ENCODE measurements around the gene SLIT3. TPM values are rescaled to one million over a fixed set of nuclear protein-coding genes. Genes with fewer than 3 reads are reported as not detected.

The SLIT3 gene
- total and polyA plus RNA-seq, 2 donors from 2014 or later: 14.5 to 54.1 TPM

GRCh38 chr5:169062690-169063089 lies 238.2 kb downstream of the SLIT3 start:
- Histone ChIP-seq H3K27ac (ENCODE audit: low read depth in 2 of 2, low read length in 2 of 2) (no peak overlapping the region), H3K9me3 (ENCODE audit: control insufficient read depth in 2 of 3, insufficient read depth in 1 of 3, low read length in 3 of 3) (no peaks in the 10 kb centered on the region), H3K9ac (ENCODE audit: low read length in 3 of 3) (no peak overlapping the region), H3K4me3 (ENCODE audit: low read length in 3 of 3) (no peak overlapping the region), H3K36me3 (ENCODE audit: control insufficient read depth in 2 of 3, insufficient read depth in 3 of 3, low read length in 3 of 3) (no peaks in the 10 kb centered on the region), H3K27me3 (ENCODE audit: control insufficient read depth, insufficient read depth, low read length) (no peaks in the 10 kb centered on the region), H3K4me1 (ENCODE audit: control insufficient read depth in 2 of 3, insufficient read depth in 2 of 3, low read depth in 1 of 3, low read length in 3 of 3) (peaks cover 12 to 19% (median 16%) of the 10 kb centered on the region in 3 donors)
- TF ChIP-seq CTCF (IDR thresholded peaks at IDR 0.05; ENCODE audit: borderline replicate concordance, extremely low read depth, insufficient read depth): no peak
- intact Hi-C loops (cut with DNase I): loop anchor here (10.0 kb wide), 1 partner anchor 48 kb away; no protein-coding TSS in a partner anchor
- FAIRE-seq: no peak
- DNase-seq: no peak

DNA sequence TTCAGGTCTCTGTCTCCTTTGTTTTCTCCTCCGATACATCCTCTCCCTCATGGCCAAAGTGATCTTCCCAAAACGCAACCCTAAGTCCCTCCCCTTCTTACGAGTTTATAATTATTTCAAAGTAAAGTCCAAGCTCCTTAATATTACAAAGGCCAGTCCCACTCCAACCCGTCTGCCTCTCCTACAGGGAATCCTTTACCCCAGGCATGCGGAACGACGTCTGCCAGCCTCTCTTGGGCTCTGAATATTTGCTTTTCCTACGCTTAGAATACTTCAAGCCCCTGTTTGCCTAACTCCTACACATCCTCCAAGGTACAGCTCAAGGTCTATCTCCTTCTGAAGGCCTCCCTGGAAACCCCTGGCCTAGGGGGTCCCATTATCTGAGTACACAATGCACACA lies 246.4 kb downstream of the SLIT3 start:
- FAIRE-seq: no peak
- no peak overlapping the region for H3K9ac ChIP-seq (ENCODE audit: low read length in 3 of 3)
- no peak overlapping the region for H3K27ac ChIP-seq (ENCODE audit: low read depth in 2 of 2, low read length in 2 of 2)
- no peaks in the 10 kb centered on the region for H3K4me1 ChIP-seq (ENCODE audit: control insufficient read depth in 2 of 3, insufficient read depth in 2 of 3, low read depth in 1 of 3, low read length in 3 of 3)
- no peaks in the 10 kb centered on the region for H3K27me3 ChIP-seq (ENCODE audit: control insufficient read depth, insufficient read depth, low read length)
- H3K4me3 ChIP-seq (ENCODE audit: low read length in 3 of 3): no peak overlapping the region
- DNase-seq: no peak
- no peak for TF ChIP-seq CTCF (IDR thresholded peaks at IDR 0.05; ENCODE audit: borderline replicate concordance, extremely low read depth, insufficient read depth)
- no peaks in the 10 kb centered on the region for H3K36me3 ChIP-seq (ENCODE audit: control insufficient read depth in 2 of 3, insufficient read depth in 3 of 3, low read length in 3 of 3)
- intact Hi-C loops (cut with DNase I): no loop called here
- H3K9me3 ChIP-seq (ENCODE audit: control insufficient read depth in 2 of 3, insufficient read depth in 1 of 3, low read length in 3 of 3): no peaks in the 10 kb centered on the region

DNA sequence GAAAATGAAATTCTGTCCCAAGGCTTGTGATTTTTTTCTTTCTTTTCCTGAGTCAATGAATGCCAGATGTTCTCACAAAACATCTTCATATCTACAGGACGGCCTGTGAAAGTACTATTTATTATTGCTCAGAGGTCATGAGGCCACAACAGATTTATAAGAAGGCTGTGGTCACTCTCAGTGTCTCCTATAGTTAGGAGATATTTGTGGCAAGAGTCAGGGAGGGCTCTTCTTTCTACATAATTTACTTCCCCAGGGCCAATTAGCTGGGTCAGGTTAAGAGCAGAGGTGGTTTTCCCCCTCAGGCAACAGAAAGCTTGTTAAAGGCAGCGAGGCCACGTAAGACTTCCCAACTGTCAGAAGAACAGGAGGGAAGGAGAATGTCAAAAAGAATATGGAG lies 248.7 kb downstream of the SLIT3 start:
- no peak overlapping the region for H3K27ac ChIP-seq (ENCODE audit: low read depth in 2 of 2, low read length in 2 of 2)
- no peak overlapping the region for H3K4me3 ChIP-seq (ENCODE audit: low read length in 3 of 3)
- H3K9ac ChIP-seq (ENCODE audit: low read length in 3 of 3): no peak overlapping the region
- no peaks in the 10 kb centered on the region for H3K27me3 ChIP-seq (ENCODE audit: control insufficient read depth, insufficient read depth, low read length)
- FAIRE-seq (no peak), DNase-seq (no peak)
- no peak for TF ChIP-seq CTCF (IDR thresholded peaks at IDR 0.05; ENCODE audit: borderline replicate concordance, extremely low read depth, insufficient read depth)
- H3K9me3 ChIP-seq (ENCODE audit: control insufficient read depth in 2 of 3, insufficient read depth in 1 of 3, low read length in 3 of 3): no peaks in the 10 kb centered on the region
- intact Hi-C loops (cut with DNase I): no loop called here
- peaks cover 0 to 4% (median 3%) of the 10 kb centered on the region in 3 donors for H3K4me1 ChIP-seq (ENCODE audit: control insufficient read depth in 2 of 3, insufficient read depth in 2 of 3, low read depth in 1 of 3, low read length in 3 of 3)
- no peaks in the 10 kb centered on the region for H3K36me3 ChIP-seq (ENCODE audit: control insufficient read depth in 2 of 3, insufficient read depth in 3 of 3, low read length in 3 of 3)

- Histone ChIP-seq H3K36me3 (ENCODE audit: control insufficient read depth in 2 of 3, insufficient read depth in 3 of 3, low read length in 3 of 3) (no peaks in the 10 kb centered on the region), H3K27me3 (ENCODE audit: control insufficient read depth, insufficient read depth, low read length) (no peaks in the 10 kb centered on the region), H3K4me3 (ENCODE audit: low read length in 3 of 3) (no peak overlapping the region), H3K4me1 (ENCODE audit: control insufficient read depth in 2 of 3, insufficient read depth in 2 of 3, low read depth in 1 of 3, low read length in 3 of 3) (peaks cover 0 to 4% (median 3%) of the 10 kb centered on the region in 3 donors), H3K9ac (ENCODE audit: low read length in 3 of 3) (no peak overlapping the region), H3K27ac (ENCODE audit: low read depth in 2 of 2, low read length in 2 of 2) (no peak overlapping the region), H3K9me3 (ENCODE audit: control insufficient read depth in 2 of 3, insufficient read depth in 1 of 3, low read length in 3 of 3) (no peaks in the 10 kb centered on the region)
- no peak for FAIRE-seq
- TF ChIP-seq CTCF (IDR thresholded peaks at IDR 0.05; ENCODE audit: borderline replicate concordance, extremely low read depth, insufficient read depth): no peak
- DNase-seq: no peak
- intact Hi-C loops (cut with DNase I): no loop called here
Observed at GRCh38 chr5:169051351-169051750, 249.6 kb downstream of the SLIT3 start.
